H1 (cell line): Measurements from ENCODE around the gene ATP2B1. TPM values are rescaled to one million over a fixed set of nuclear protein-coding genes. Genes with fewer than 3 reads are reported as not detected.

ENCODE experiments used
- CTCF ChIA-PET: fragments of 300-600 bp; sonication (Branson Sonifier 250); formaldehyde crosslinking; loops from one replicate; lab custom pipeline; 2021; ENCODE audit not compliant: partially characterized antibody; lab: Charles Lee
- POLR2A ChIA-PET: fragments of 300-600 bp; sonication (Branson Sonifier 250); formaldehyde crosslinking; loops from one replicate; lab custom pipeline; 2021; ENCODE audit warnings: inconsistent platforms; ENCODE audit not compliant: partially characterized antibody; lab: Charles Lee
- DNase-seq, 2 experiments: peaks; one replicate each; pipeline versions ENCODE4 v3.0.0 to v3.0.0-alpha.2; 2010 to 2022; ENCODE audit warnings: low spot score in 2 of 2, low read depth in 1 of 2, mixed read lengths in 1 of 2
- FAIRE-seq: peaks from 2 replicates; lab custom pipeline; 2011; peaks lifted over from hg19 to GRCh38; lab: Jason Lieb, UNC
- H2AFZ ChIP-seq: 2 replicates; pipeline ENCODE4 v1.8.1; 2012; ENCODE audit warnings: low read length, inconsistent platforms
- H2AK5ac ChIP-seq: 2 replicates; pipeline ENCODE4 v1.6.1; 2013; ENCODE audit warnings: low read depth, low read length
- H2BK120ac ChIP-seq: replicated peaks from 2 replicates; pipeline ENCODE3; 2013; ENCODE audit warnings: low read depth, low read length, inconsistent platforms
- H2BK12ac ChIP-seq: 2 replicates; pipeline ENCODE4 v1.6.1; 2013; ENCODE audit warnings: low read depth, low read length
- H2BK15ac ChIP-seq: 2 replicates; pipeline ENCODE4 v1.6.1; 2013; ENCODE audit warnings: low read length
- H2BK20ac ChIP-seq: 2 replicates; pipeline ENCODE4 v1.6.1; 2013; ENCODE audit warnings: low read length
- H2BK5ac ChIP-seq: 2 replicates; pipeline ENCODE4 v1.6.1; 2013; ENCODE audit warnings: low read depth, low read length
- H3K14ac ChIP-seq: 2 replicates; pipeline ENCODE4 v1.6.1; 2013; ENCODE audit warnings: inconsistent platforms; ENCODE audit not compliant: insufficient read length
- H3K18ac ChIP-seq: 2 replicates; pipeline ENCODE4 v1.6.1; 2013; ENCODE audit warnings: low read length; ENCODE audit errors: extremely low read depth
- H3K23ac ChIP-seq: 2 replicates; pipeline ENCODE4 v1.6.1; 2013; ENCODE audit warnings: inconsistent platforms; ENCODE audit not compliant: insufficient read length
- H3K23me2 ChIP-seq: 2 replicates; pipeline ENCODE4 v1.6.1; 2013; ENCODE audit warnings: low read depth, low read length
- H3K27ac ChIP-seq: 2 replicates; pipeline ENCODE4 v1.6.1; 2011; ENCODE audit warnings: low read depth, low read length, inconsistent platforms
- H3K27me3 ChIP-seq, 4 experiments: replicated peaks in 1 of 4; 1 replicate in 1 of 4; 2 replicates in 3 of 4; pipeline versions ENCODE4 v1.6.1 to v1.8.1; 2011 to 2013; ENCODE audit warnings: low read length in 3 of 4, mild to moderate bottlenecking in 3 of 4, inconsistent platforms in 2 of 4, mixed read lengths in 2 of 4, moderate library complexity in 1 of 4; ENCODE audit not compliant: control insufficient read depth in 3 of 4, insufficient read depth in 3 of 4; ENCODE audit errors: extremely low read depth in 1 of 4
- H3K36me3 ChIP-seq, 4 experiments: 2 replicates each; pipeline versions ENCODE4 v1.6.1 to v1.8.1; 2011 to 2013; ENCODE audit warnings: mild to moderate bottlenecking in 4 of 4, low read length in 3 of 4, moderate library complexity in 2 of 4, control low read depth in 1 of 4, inconsistent platforms in 1 of 4; ENCODE audit not compliant: insufficient read depth in 4 of 4, control insufficient read depth in 2 of 4
- H3K4ac ChIP-seq: replicated peaks from 2 replicates; pipeline ENCODE3; 2013; ENCODE audit warnings: low read length, low read depth, mixed read lengths, inconsistent platforms; ENCODE audit not compliant: insufficient read length
- H3K4me1 ChIP-seq, 4 experiments: replicated peaks in 1 of 4; 1 replicate in 1 of 4; 2 replicates in 3 of 4; pipeline versions ENCODE4 v1.6.1 to v1.8.1; 2011 to 2013; ENCODE audit warnings: low read length in 3 of 4, inconsistent platforms in 2 of 4, mixed read lengths in 1 of 4; ENCODE audit not compliant: insufficient read depth in 4 of 4, control insufficient read depth in 3 of 4
- H3K4me2 ChIP-seq, 2 experiments: 2 replicates each; pipeline versions ENCODE4 v1.6.1 to v1.8.1; 2011 to 2013; ENCODE audit warnings: low read depth in 2 of 2, low read length in 2 of 2, control low read depth in 1 of 2, inconsistent platforms in 1 of 2, mild to moderate bottlenecking in 1 of 2; ENCODE audit not compliant: insufficient read depth in 1 of 2
- H3K4me3 ChIP-seq, 4 experiments: fragments of 200-600, 300-600 bp in 1 of 4; sonication (generic), shearing (Covaris generic), sonication (Bioruptor Twin) in 1 of 4; 2 replicates each; pipeline versions ENCODE4 v1.5.1 to v1.8.1; 2011 to 2016; ENCODE audit warnings: low read length in 4 of 4, low read depth in 3 of 4, control low read depth in 2 of 4, inconsistent platforms in 2 of 4, mild to moderate bottlenecking in 2 of 4, mixed read lengths in 1 of 4, moderate library complexity in 1 of 4; ENCODE audit not compliant: insufficient read depth in 2 of 4; ENCODE audit errors: extremely low read depth in 1 of 4
- H3K56ac ChIP-seq: replicated peaks from 2 replicates; pipeline ENCODE3; 2013; ENCODE audit warnings: low read depth, mild to moderate bottlenecking, mixed read lengths, low read length, inconsistent platforms; ENCODE audit not compliant: insufficient read length
- H3K79me1 ChIP-seq: 2 replicates; pipeline ENCODE4 v1.6.1; 2013; ENCODE audit warnings: low read depth, low read length, control low read depth
- H3K79me2 ChIP-seq, 2 experiments: 2 replicates each; pipeline versions ENCODE4 v1.6.1 to v1.8.1; 2012 to 2013; ENCODE audit warnings: low read length in 2 of 2, mild to moderate bottlenecking in 2 of 2, inconsistent platforms in 1 of 2; ENCODE audit not compliant: insufficient read depth in 2 of 2, control insufficient read depth in 1 of 2
- H3K9ac ChIP-seq, 4 experiments: replicated peaks in 1 of 4; 1 replicate in 1 of 4; 2 replicates in 3 of 4; pipeline versions ENCODE4 v1.6.1 to v1.8.1; 2011 to 2013; ENCODE audit warnings: low read depth in 3 of 4, low read length in 3 of 4, control low read depth in 2 of 4, mild to moderate bottlenecking in 2 of 4, moderate library complexity in 2 of 4, inconsistent platforms in 1 of 4; ENCODE audit errors: extremely low read depth in 1 of 4
- H3K9me3 ChIP-seq, 2 experiments: 2 replicates each; pipeline versions ENCODE4 v1.6.1 to v1.8.1; 2012 to 2013; ENCODE audit warnings: mild to moderate bottlenecking in 2 of 2, moderate library complexity in 2 of 2, control low read depth in 1 of 2, inconsistent platforms in 1 of 2, low read depth in 1 of 2, low read length in 1 of 2, mixed read lengths in 1 of 2; ENCODE audit not compliant: insufficient read depth in 2 of 2
- H4K20me1 ChIP-seq, 2 experiments: replicated peaks in 1 of 2; 2 replicates each; pipeline versions ENCODE3 to v1.8.1; 2011 to 2013; ENCODE audit warnings: inconsistent platforms in 2 of 2, low read length in 2 of 2, mild to moderate bottlenecking in 1 of 2; ENCODE audit not compliant: insufficient read depth in 2 of 2, control insufficient read depth in 1 of 2
- H4K5ac ChIP-seq: 2 replicates; pipeline ENCODE4 v1.6.1; 2013; ENCODE audit warnings: low read length, low read depth, mixed read lengths, inconsistent platforms; ENCODE audit not compliant: insufficient read length
- H4K8ac ChIP-seq: 2 replicates; pipeline ENCODE4 v1.8.0; 2013; ENCODE audit warnings: mild to moderate bottlenecking, moderate library complexity, low read length, inconsistent platforms; ENCODE audit not compliant: insufficient read depth; ENCODE audit errors: extremely low read depth
- H4K91ac ChIP-seq: replicated peaks from 2 replicates; pipeline ENCODE3; 2013; ENCODE audit warnings: low read length, mixed read lengths, inconsistent platforms; ENCODE audit not compliant: insufficient read length
- CHD2 ChIP-seq: IDR thresholded peaks from 2 replicates; pipeline ENCODE4 v1.6.1; 2012; ENCODE audit warnings: low read length, improper control_type of control experiment
- CTBP2 ChIP-seq: IDR thresholded peaks from 2 replicates; pipeline ENCODE4 v1.7.0; 2011; ENCODE audit warnings: borderline replicate concordance, mild to moderate bottlenecking, moderate library complexity, mixed read lengths, low read length; ENCODE audit not compliant: insufficient read depth, insufficient read length
- EZH2 ChIP-seq: fragments of 200-600 bp; sonication (generic); IDR thresholded peaks from 2 replicates; pipeline ENCODE4 v1.7.1; 2012; ENCODE audit warnings: low read depth, mild to moderate bottlenecking, moderate library complexity, low read length, inconsistent platforms; ENCODE audit not compliant: severe bottlenecking
- KDM1A ChIP-seq: fragments of 200-600, 300-600 bp; sonication (generic); IDR thresholded peaks from 2 replicates; pipeline ENCODE4 v1.7.1; 2016; ENCODE audit warnings: mild to moderate bottlenecking, low read length, borderline replicate concordance
- WGBS, 2 experiments: shearing (Covaris generic) in 1 of 2; methylation state at CpG; one replicate each; pipeline versions ENCODE4 v1.1.6 to v1.1.7; 2013 to 2015; ENCODE audit warnings: low lambda C conversion rate in 2 of 2, mixed read lengths in 2 of 2, inconsistent platforms in 1 of 2, low coverage in 1 of 2, missing lambda C conversion rate in 1 of 2; ENCODE audit not compliant: insufficient replicate concordance in 2 of 2, insufficient coverage in 1 of 2, insufficient read length in 1 of 2; ENCODE audit errors: extremely low coverage in 1 of 2, missing lambda C conversion rate in 1 of 2; 5-methylcytosine and 5-hydroxymethylcytosine counted together
- polyA plus RNA-seq, 7 experiments: library from polyadenylated mRNA; depleted of rRNA in 3 of 7; stranded (reverse) in 5 of 7; unstranded in 2 of 7; fragments of >200 nt in 5 of 7; fragments of 200-250 nt in 2 of 7; gene quantifications; 1 replicate in 5 of 7; 2 replicates in 1 of 7; 4 replicates in 1 of 7; pipeline versions ENCODE4 v1.2.1 to v1.2.3, GENCODE V29; 2011 to 2013; ENCODE audit warnings: missing spikeins in 2 of 7, mixed read lengths in 2 of 7
- total RNA-seq: library from RNA; stranded (reverse); fragmentation: NEBNext Ultra II Directional; extraction: Animal tissue kit (Norgen Biotek cat#: 25700); gene quantifications from 2 replicates; pipeline ENCODE4 v1.2.1, GENCODE V29; 2021

The ATP2B1 gene
- total and polyA plus RNA-seq, 2 of the 8 experiments (the other 6 are each of a cell fraction or from before 2014, with no cell fraction given), result 4.3 to 32.0 TPM

DNA sequence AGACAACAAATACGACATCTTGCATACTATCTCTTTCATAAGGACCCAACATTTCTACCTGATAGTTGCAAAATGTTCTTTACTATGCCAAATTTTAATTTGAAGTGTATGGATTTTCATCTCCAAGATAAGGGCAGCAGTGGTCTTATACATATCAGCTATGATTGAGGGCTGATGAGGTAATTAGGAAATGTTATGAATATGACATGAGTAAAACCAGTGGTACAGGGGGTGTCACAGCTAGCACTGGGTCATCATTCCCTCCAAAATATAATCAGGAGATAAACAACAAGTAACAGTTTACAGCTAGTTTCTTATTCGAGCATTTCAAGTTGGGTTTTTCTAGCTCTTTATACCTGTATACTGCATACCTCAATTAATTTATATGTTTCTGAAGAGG, 35.0 kb downstream of the ATP2B1 start:
- WGBS, 2 experiments, result 86% methylated on average over 2 of the region's 2 CpGs; no CpG with 5 or more reads in 1 of the 2 experiments
- Histone ChIP-seq H3K79me1 (no peaks in the 10 kb centered on the region), H3K14ac (no peak overlapping the region), H3K4me1 (peaks cover 0 to 3% (median 0%) of the 10 kb centered on the region in 4 experiments; a peak in 1 of 7 replicates), H3K79me2 (peaks cover 0 to 51% of the 10 kb centered on the region in 2 experiments; a peak in 2 of 4 replicates), H3K27me3 (no peaks in the 10 kb centered on the region), H4K8ac (no peak overlapping the region), H2BK120ac (no peak overlapping the region), H3K56ac (no peak overlapping the region), H2AFZ (no peak overlapping the region), H3K36me3 (no peaks in the 10 kb centered on the region), H3K4me2 (no peak overlapping the region), H3K9ac (no peak overlapping the region), H4K91ac (no peak overlapping the region), H3K9me3 (no peaks in the 10 kb centered on the region), H3K18ac (no peak overlapping the region), H4K20me1 (no peaks in the 10 kb centered on the region), H2BK12ac (no peak overlapping the region)
- FAIRE-seq, result no peak
- CTCF ChIA-PET, result interaction anchor here (0.6 kb wide), 1 partner anchor 155 kb away, joined by 6 read pairs; no protein-coding TSS in a partner anchor
- POLR2A ChIA-PET, result no interaction called here
- no peak for TF ChIP-seq CHD2
- no peak for TF ChIP-seq CTBP2
- TF ChIP-seq EZH2, result no peak
- TF ChIP-seq KDM1A, result no peak
- TF ChIP-seq, all 59 proteins: peak for 0
- Histone ChIP-seq H2AK5ac (no peak overlapping the region), H3K4me3 (no peak overlapping the region), H2BK5ac (no peak overlapping the region), H3K27ac (no peak overlapping the region), H2BK15ac (no peak overlapping the region), H3K23me2 (no peaks in the 10 kb centered on the region; the same call in 1 of the 2 replicates), H2BK20ac (no peak overlapping the region), H3K23ac (no peak overlapping the region), H3K4ac (no peak overlapping the region), H4K5ac (no peak overlapping the region)
- DNase-seq, result no peak
